Measurements from ENCODE around the gene RPP25L. TPM values are rescaled to one million over a fixed set of nuclear protein-coding genes. Genes with fewer than 3 reads are reported as not detected.

Gene RPP25L
- total and polyA plus RNA-seq, 2 donors from 2014 or later = 21.9 to 73.8 TPM

DNA sequence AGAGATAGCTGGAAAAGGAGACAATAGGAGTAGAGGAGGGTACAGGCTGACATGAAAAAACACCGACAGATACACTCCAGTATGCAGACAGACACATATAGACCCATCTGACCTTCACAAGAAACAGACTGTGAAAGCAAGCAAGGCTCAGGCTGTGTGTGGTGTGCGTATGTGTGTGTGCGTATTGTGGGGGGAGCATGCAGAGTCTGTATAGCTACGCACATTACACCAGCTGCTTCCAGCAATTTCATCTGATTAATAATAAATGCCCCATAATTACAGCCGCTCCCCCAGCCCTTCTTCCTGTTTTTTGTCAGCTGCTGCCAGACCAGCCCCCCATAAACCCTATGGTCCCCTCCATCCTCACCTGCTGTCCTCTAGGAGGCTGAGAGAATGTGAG lies 29.1 kb downstream of the RPP25L start:
- TF ChIP-seq CTCF (IDR thresholded peaks at IDR 0.05; ENCODE audit: borderline replicate concordance, extremely low read depth, insufficient read depth) = no peak
- Histone ChIP-seq H3K36me3 (ENCODE audit: control insufficient read depth in 2 of 3, insufficient read depth in 3 of 3, low read length in 3 of 3) (no peaks in the 10 kb centered on the region), H3K9me3 (ENCODE audit: control insufficient read depth in 2 of 3, insufficient read depth in 1 of 3, low read length in 3 of 3) (no peaks in the 10 kb centered on the region), H3K27me3 (ENCODE audit: control insufficient read depth, insufficient read depth, low read length) (peaks cover 5% of the 10 kb centered on the region), H3K27ac (ENCODE audit: low read depth in 2 of 2, low read length in 2 of 2) (no peak overlapping the region), H3K4me3 (ENCODE audit: low read length in 3 of 3) (no peak overlapping the region), H3K9ac (ENCODE audit: low read length in 3 of 3) (no peak overlapping the region), H3K4me1 (ENCODE audit: control insufficient read depth in 2 of 3, insufficient read depth in 2 of 3, low read depth in 1 of 3, low read length in 3 of 3) (no peaks in the 10 kb centered on the region)
- FAIRE-seq (no peak), DNase-seq (no peak)
- intact Hi-C loops (cut with DNase I) = no loop called here

- DNase-seq = no peak
- Histone ChIP-seq H3K9me3 (ENCODE audit: control insufficient read depth in 2 of 3, insufficient read depth in 1 of 3, low read length in 3 of 3) (no peaks in the 10 kb centered on the region), H3K27me3 (ENCODE audit: control insufficient read depth, insufficient read depth, low read length) (peaks cover 2% of the 10 kb centered on the region), H3K4me1 (ENCODE audit: control insufficient read depth in 2 of 3, insufficient read depth in 2 of 3, low read depth in 1 of 3, low read length in 3 of 3) (no peaks in the 10 kb centered on the region), H3K27ac (ENCODE audit: low read depth in 2 of 2, low read length in 2 of 2) (no peak overlapping the region), H3K36me3 (ENCODE audit: control insufficient read depth in 2 of 3, insufficient read depth in 3 of 3, low read length in 3 of 3) (no peaks in the 10 kb centered on the region), H3K4me3 (ENCODE audit: low read length in 3 of 3) (no peak overlapping the region), H3K9ac (ENCODE audit: low read length in 3 of 3) (no peak overlapping the region)
- no peak for TF ChIP-seq CTCF (IDR thresholded peaks at IDR 0.05; ENCODE audit: borderline replicate concordance, extremely low read depth, insufficient read depth)
- intact Hi-C loops (cut with DNase I) = no loop called here
- no peak for FAIRE-seq
These were observed 30.6 kb downstream of the RPP25L start for GRCh38 chr9:34581318-34581717.

GRCh38 chr9:34580358-34580757 lies 31.5 kb downstream of the RPP25L start:
- Histone ChIP-seq H3K9me3 (ENCODE audit: control insufficient read depth in 2 of 3, insufficient read depth in 1 of 3, low read length in 3 of 3) (no peaks in the 10 kb centered on the region), H3K4me1 (ENCODE audit: control insufficient read depth in 2 of 3, insufficient read depth in 2 of 3, low read depth in 1 of 3, low read length in 3 of 3) (peaks cover 0 to 2% (median 0%) of the 10 kb centered on the region in 3 donors), H3K36me3 (ENCODE audit: control insufficient read depth in 2 of 3, insufficient read depth in 3 of 3, low read length in 3 of 3) (no peaks in the 10 kb centered on the region), H3K9ac (ENCODE audit: low read length in 3 of 3) (no peak overlapping the region), H3K4me3 (ENCODE audit: low read length in 3 of 3) (no peak overlapping the region), H3K27ac (ENCODE audit: low read depth in 2 of 2, low read length in 2 of 2) (no peak overlapping the region), H3K27me3 (ENCODE audit: control insufficient read depth, insufficient read depth, low read length) (peaks cover 2% of the 10 kb centered on the region)
- DNase-seq (peak in 2 of 5 donors; percentile 23 to 57), FAIRE-seq (no peak)
- no peak for TF ChIP-seq CTCF (IDR thresholded peaks at IDR 0.05; ENCODE audit: borderline replicate concordance, extremely low read depth, insufficient read depth)
- intact Hi-C loops (cut with DNase I) = no loop called here

GRCh38 chr9:34579808-34580163 lies 32.1 kb downstream of the RPP25L start:
- Histone ChIP-seq H3K4me3 (ENCODE audit: low read length in 3 of 3) (no peak overlapping the region), H3K27me3 (ENCODE audit: control insufficient read depth, insufficient read depth, low read length) (peaks cover 2% of the 10 kb centered on the region), H3K9ac (ENCODE audit: low read length in 3 of 3) (no peak overlapping the region), H3K36me3 (ENCODE audit: control insufficient read depth in 2 of 3, insufficient read depth in 3 of 3, low read length in 3 of 3) (no peaks in the 10 kb centered on the region), H3K9me3 (ENCODE audit: control insufficient read depth in 2 of 3, insufficient read depth in 1 of 3, low read length in 3 of 3) (no peaks in the 10 kb centered on the region), H3K4me1 (ENCODE audit: control insufficient read depth in 2 of 3, insufficient read depth in 2 of 3, low read depth in 1 of 3, low read length in 3 of 3) (peaks cover 0 to 2% (median 0%) of the 10 kb centered on the region in 3 donors), H3K27ac (ENCODE audit: low read depth in 2 of 2, low read length in 2 of 2) (no peak overlapping the region)
- intact Hi-C loops (cut with DNase I) = no loop called here
- DNase-seq (no peak), FAIRE-seq (no peak)
- no peak for TF ChIP-seq CTCF (IDR thresholded peaks at IDR 0.05; ENCODE audit: borderline replicate concordance, extremely low read depth, insufficient read depth)
